Ascending aorta (tissue), 2 donors: ENCODE results near the gene DMD. TPM values are rescaled to one million over a fixed set of nuclear protein-coding genes. Genes with fewer than 3 reads are reported as not detected.
"Not testable (repeated sequence)": the region's sequence is repeated elsewhere in the genome, so short reads cannot be mapped to it uniquely, and the experiment has no call there.

ENCODE experiments used
- DNase-seq, 2 donors: peaks; one replicate each; pipeline ENCODE4 v3.0.0-alpha.2; 2019; ENCODE audit warnings: low spot score in 2 of 2
- H3K27ac ChIP-seq, 2 donors: fragments of 200-600 bp; sonication (generic); one replicate each; pipeline ENCODE4 v1.5.1; 2016 to 2017; ENCODE audit warnings: mild to moderate bottlenecking in 1 of 2
- H3K27me3 ChIP-seq: fragments of 200-600 bp; sonication (generic); one replicate; pipeline ENCODE4 v1.5.1; 2017
- H3K36me3 ChIP-seq, 2 donors: fragments of 200-600 bp; sonication (generic); one replicate each; pipeline ENCODE4 v1.5.1; 2016
- H3K4me1 ChIP-seq, 2 donors: fragments of 200-600 bp; sonication (generic); one replicate each; pipeline ENCODE4 v1.5.1; 2016 to 2017; ENCODE audit warnings: mild to moderate bottlenecking in 1 of 2
- H3K4me3 ChIP-seq, 2 donors: fragments of 200-600 bp; sonication (generic); one replicate each; pipeline ENCODE4 v1.5.1; 2016 to 2017; ENCODE audit warnings: mild to moderate bottlenecking in 1 of 2
- H3K9me3 ChIP-seq, 2 donors: fragments of 200-600 bp; sonication (generic); one replicate each; pipeline ENCODE4 v1.5.1; 2016
- intact Hi-C: fragments of 100-400 bp; cut with DNase I; formaldehyde crosslinking; loops from one replicate; pipeline ENCODE4 v1.15.1; 2023
- total RNA-seq: library from RNA; depleted of rRNA; stranded (reverse); fragments of >200 nt; gene quantifications from one replicate; pipeline ENCODE4 v1.1.0, GENCODE V29; 2016
- TF ChIP-seq, protein P1 (sequence below), 3 experiments: fragments of 200-600 bp in 2 of 3; fragments of 450-650 bp in 1 of 3; sonication (generic) in 2 of 3; IDR thresholded peaks; one replicate each; pipeline ENCODE4 v1.5.1; 2016 to 2019; ENCODE audit warnings: antibody characterized with exemption in 3 of 3, mild to moderate bottlenecking in 1 of 3, moderate library complexity in 1 of 3

The DMD gene
- total RNA-seq, 1 donor from 2014 or later: 40.0 TPM

DNA sequence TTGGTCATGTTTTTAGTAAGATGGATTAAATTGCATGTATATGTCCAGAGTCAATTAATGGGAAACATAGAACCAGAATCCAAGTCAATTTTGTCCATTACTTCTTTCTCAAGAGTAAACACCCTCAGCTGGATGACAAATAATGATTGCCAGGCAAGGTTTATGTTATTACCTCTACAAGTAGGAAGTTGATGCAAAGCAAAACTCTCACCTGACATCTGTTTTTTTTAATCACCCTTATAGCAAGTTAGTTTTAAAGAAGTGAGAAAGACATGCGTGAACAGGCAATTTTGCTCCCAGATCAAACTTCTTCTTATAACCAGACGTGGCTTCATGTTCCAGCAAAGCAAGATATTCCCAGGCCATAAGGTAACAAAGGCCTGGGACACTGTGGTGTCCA lies 1791.0 kb downstream of the DMD start:
- intact Hi-C loops: no loop called here
- DNase-seq: no peak

DNA sequence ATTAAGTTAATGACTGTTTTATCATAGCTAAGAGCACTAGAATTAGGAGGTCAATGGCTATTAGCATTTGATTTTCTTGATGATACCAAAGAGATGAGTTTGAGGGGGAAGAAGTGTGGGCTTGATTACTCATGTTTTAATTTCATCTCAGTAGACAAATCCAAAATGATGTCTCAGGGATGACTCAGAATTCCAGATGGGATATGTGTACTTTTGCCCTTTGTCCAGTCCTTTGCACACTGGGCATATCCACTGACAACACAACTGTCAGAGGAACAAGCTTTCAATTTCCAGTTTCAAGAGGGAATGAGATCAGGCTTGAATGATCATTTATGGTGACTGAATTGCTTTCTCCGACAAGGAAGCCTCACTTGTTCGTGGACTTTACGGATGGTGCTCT lies 1814.2 kb downstream of the DMD start:
- Histone ChIP-seq H3K27me3 (no peaks in the 10 kb centered on the region), H3K4me3 (no peak overlapping the region), H3K4me1 (no peaks in the 10 kb centered on the region), H3K36me3 (no peaks in the 10 kb centered on the region), H3K9me3 (peaks cover 0 to 4% of the 10 kb centered on the region in 2 donors), H3K27ac (no peak overlapping the region)
- intact Hi-C loops: no loop called here
- TF ChIP-seq, protein P1, sequence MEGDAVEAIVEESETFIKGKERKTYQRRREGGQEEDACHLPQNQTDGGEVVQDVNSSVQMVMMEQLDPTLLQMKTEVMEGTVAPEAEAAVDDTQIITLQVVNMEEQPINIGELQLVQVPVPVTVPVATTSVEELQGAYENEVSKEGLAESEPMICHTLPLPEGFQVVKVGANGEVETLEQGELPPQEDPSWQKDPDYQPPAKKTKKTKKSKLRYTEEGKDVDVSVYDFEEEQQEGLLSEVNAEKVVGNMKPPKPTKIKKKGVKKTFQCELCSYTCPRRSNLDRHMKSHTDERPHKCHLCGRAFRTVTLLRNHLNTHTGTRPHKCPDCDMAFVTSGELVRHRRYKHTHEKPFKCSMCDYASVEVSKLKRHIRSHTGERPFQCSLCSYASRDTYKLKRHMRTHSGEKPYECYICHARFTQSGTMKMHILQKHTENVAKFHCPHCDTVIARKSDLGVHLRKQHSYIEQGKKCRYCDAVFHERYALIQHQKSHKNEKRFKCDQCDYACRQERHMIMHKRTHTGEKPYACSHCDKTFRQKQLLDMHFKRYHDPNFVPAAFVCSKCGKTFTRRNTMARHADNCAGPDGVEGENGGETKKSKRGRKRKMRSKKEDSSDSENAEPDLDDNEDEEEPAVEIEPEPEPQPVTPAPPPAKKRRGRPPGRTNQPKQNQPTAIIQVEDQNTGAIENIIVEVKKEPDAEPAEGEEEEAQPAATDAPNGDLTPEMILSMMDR (IDR thresholded peaks at IDR 0.05): no peak
- no peak for DNase-seq

More for the DNA sequence above, 1791.0 kb downstream of the DMD start:
- no peak overlapping the region for H3K27ac ChIP-seq
- no peaks in the 10 kb centered on the region for H3K27me3 ChIP-seq
- TF ChIP-seq, protein P1 (IDR thresholded peaks at IDR 0.05): no peak
- no peaks in the 10 kb centered on the region for H3K9me3 ChIP-seq
- no peak overlapping the region for H3K4me3 ChIP-seq
- no peaks in the 10 kb centered on the region for H3K4me1 ChIP-seq
- H3K36me3 ChIP-seq: no peaks in the 10 kb centered on the region

DNA sequence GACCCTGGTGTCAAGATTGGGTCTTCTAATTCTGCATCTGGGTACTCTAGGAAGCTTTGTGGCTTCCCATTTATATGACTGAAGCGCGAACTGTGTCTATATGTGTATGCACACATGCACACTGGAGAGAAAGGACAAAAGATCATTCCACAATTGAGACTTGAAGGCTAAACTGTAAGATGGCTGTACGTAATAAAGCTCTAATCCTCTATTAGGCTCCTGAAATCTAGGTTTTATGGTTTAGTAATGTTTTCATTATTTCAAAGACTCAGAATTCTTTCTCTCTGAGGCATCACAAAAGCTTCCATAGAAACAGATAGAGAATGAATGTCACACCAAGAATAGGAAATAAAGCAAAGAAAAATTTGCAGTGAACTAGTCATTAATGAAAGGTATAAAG lies 1818.8 kb downstream of the DMD start:
- Histone ChIP-seq H3K27ac (no peak overlapping the region), H3K36me3 (no peaks in the 10 kb centered on the region), H3K9me3 (no peaks in the 10 kb centered on the region), H3K4me3 (no peak overlapping the region), H3K4me1 (no peaks in the 10 kb centered on the region), H3K27me3 (no peaks in the 10 kb centered on the region)
- DNase-seq: no peak
- TF ChIP-seq, protein P1 (IDR thresholded peaks at IDR 0.05): no peak
- intact Hi-C loops: no loop called here

DNA sequence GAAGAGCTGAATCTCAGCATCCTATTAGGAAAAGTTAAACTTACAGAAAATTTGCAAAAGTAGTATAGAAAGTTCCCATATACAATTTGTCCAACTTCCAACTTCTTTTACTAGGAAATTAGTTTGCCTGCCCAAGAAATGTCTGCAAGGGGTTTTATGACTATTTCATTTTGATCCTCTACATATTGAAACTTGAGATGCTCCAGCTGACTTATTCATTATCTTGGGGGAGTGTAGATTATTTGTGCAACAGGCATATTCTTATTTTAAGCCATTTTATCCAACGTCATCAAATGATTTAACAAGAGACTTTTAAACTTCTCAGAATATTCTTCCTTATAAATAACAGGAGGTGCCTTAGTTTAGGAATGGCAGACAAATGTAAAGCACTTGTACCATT lies 1822.4 kb downstream of the DMD start:
- TF ChIP-seq, protein P1 (IDR thresholded peaks at IDR 0.05): no peak
- no peaks in the 10 kb centered on the region for H3K9me3 ChIP-seq
- intact Hi-C loops: no loop called here
- no peak for DNase-seq
- no peaks in the 10 kb centered on the region for H3K36me3 ChIP-seq
- no peaks in the 10 kb centered on the region for H3K27me3 ChIP-seq
- no peak overlapping the region for H3K27ac ChIP-seq
- H3K4me1 ChIP-seq: no peaks in the 10 kb centered on the region
- no peak overlapping the region for H3K4me3 ChIP-seq

DNA sequence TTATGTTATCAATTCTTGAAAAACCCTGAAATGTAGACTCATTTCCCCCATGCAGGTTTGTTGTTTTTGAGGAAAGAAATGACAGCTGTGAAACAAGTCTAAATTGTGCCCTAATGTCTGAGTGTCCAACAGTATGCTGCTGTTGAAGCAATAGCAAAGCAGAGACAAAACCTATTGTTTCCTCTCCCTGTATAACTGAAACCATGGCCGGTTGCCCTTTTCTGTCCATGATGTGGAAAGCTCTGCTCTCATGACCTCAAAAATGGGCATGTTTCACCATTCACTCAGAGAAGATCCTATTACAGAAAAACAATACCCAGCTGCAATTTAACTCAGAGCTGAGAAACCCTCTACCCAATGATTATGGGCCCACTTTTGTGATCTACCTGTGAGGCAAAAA lies 1826.9 kb downstream of the DMD start:
- no peaks in the 10 kb centered on the region for H3K36me3 ChIP-seq
- no peak overlapping the region for H3K27ac ChIP-seq
- intact Hi-C loops: no loop called here
- TF ChIP-seq, protein P1 (IDR thresholded peaks at IDR 0.05): no peak
- H3K27me3 ChIP-seq: no peaks in the 10 kb centered on the region
- DNase-seq: no peak
- H3K4me1 ChIP-seq: no peaks in the 10 kb centered on the region
- no peaks in the 10 kb centered on the region for H3K9me3 ChIP-seq
- no peak overlapping the region for H3K4me3 ChIP-seq

- H3K36me3 ChIP-seq: no peaks in the 10 kb centered on the region
- H3K27me3 ChIP-seq: no peaks in the 10 kb centered on the region
- TF ChIP-seq, protein P1 (IDR thresholded peaks at IDR 0.05): no peak
- no peaks in the 10 kb centered on the region for H3K9me3 ChIP-seq
- intact Hi-C loops: no loop called here
- H3K27ac ChIP-seq: no peak overlapping the region
- H3K4me3 ChIP-seq: no peak overlapping the region
- H3K4me1 ChIP-seq: no peaks in the 10 kb centered on the region
- DNase-seq: no peak
These were observed 1827.4 kb downstream of the DMD start for GRCh38 chrX:31383991-31384390.

- H3K36me3 ChIP-seq, H3K4me3 ChIP-seq, H3K9me3 ChIP-seq, H3K27me3 ChIP-seq, intact Hi-C loops, H3K4me1 ChIP-seq, H3K27ac ChIP-seq, DNase-seq: not testable (repeated sequence)
These were observed 1832.4 kb downstream of the DMD start for GRCh38 chrX:31378973-31379372.

DNA sequence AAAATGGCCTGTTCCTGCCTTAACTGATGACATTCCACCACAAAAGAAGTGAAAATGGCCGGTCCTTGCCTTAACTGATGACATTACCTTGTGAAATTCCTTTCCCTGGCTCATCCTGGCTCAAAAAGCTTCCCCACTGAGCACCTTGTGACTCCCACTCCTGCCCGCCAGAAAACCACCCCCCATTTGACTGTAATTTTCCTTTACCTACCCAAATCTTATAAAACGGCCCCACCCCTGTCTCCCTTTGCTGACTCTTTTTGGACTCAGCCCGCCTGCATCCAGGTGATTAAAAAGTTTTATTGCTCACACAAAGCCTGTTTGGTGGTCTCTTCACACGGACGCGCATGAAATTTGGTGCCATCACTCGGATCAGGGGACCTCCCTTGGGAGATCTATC lies 1833.5 kb downstream of the DMD start:
- DNase-seq, intact Hi-C loops, H3K9me3 ChIP-seq, H3K36me3 ChIP-seq, H3K4me1 ChIP-seq, H3K27me3 ChIP-seq, H3K27ac ChIP-seq, H3K4me3 ChIP-seq: not testable (repeated sequence)
